ENCODE data around the gene OXSR1. TPM values are rescaled to one million over a fixed set of nuclear protein-coding genes. Genes with fewer than 3 reads are reported as not detected.

OXSR1 gene
- total RNA-seq, 1 experiment from 2014 or later: 35.1 TPM

- H3K9ac ChIP-seq (ENCODE audit: low read length): no peak overlapping the region
- H3K4me1 ChIP-seq (ENCODE audit: control insufficient read depth in 1 of 2, insufficient read depth in 2 of 2, low read length in 2 of 2): peaks cover 16 to 42% of the 10 kb centered on the region in 2 experiments
- H3K27me3 ChIP-seq (ENCODE audit: insufficient read depth, low read length): no peaks in the 10 kb centered on the region
- no peaks in the 10 kb centered on the region for H3K9me3 ChIP-seq (ENCODE audit: control insufficient read depth in 1 of 2, insufficient read depth in 1 of 2, low read depth in 1 of 2, low read length in 2 of 2)
- TF ChIP-seq EGR1 (IDR thresholded peaks at IDR 0.05; ENCODE audit: low read depth) (no peak), POLR2AphosphoS5 (IDR thresholded peaks at IDR 0.05; ENCODE audit: low read depth, low read length) (no peak), RAD21 (IDR thresholded peaks at IDR 0.05; ENCODE audit: low read depth) (no peak), CBX3 (IDR thresholded peaks at IDR 0.05; ENCODE audit: low read depth) (no peak), FOSL1 (IDR thresholded peaks at IDR 0.05; ENCODE audit: low read depth) (no peak)
- BruUV-seq (replicated peaks): no TSS peak
- no peak overlapping the region for H2AFZ ChIP-seq (ENCODE audit: low read depth, low read length, poor library complexity, severe bottlenecking)
- no peak overlapping the region for H3K4me3 ChIP-seq (replicated peaks in 1 of 2; ENCODE audit: low read depth in 1 of 2, low read length in 2 of 2)
- no peaks in the 10 kb centered on the region for H3K9me2 ChIP-seq (ENCODE audit: insufficient read depth)
- no peak for DNase-seq (ENCODE audit: low read depth, low spot score)
- intact Hi-C loops (cut with micrococcal nuclease): no loop called here
- POLR2A ChIA-PET: interaction anchor here (1.2 kb wide), 1 partner anchor 23 kb away, joined by 4 read pairs; no protein-coding TSS in a partner anchor
- H3K79me2 ChIP-seq (ENCODE audit: insufficient read depth, low read length): peaks cover 4% of the 10 kb centered on the region; the same call in 1 of the 2 replicates
- no peak for ATAC-seq
- no peaks in the 10 kb centered on the region for H4K20me1 ChIP-seq (ENCODE audit: insufficient read depth)
- no peak overlapping the region for H3K27ac ChIP-seq (ENCODE audit: low read depth, low read length)
- H3K36me3 ChIP-seq (ENCODE audit: control insufficient read depth in 1 of 2, insufficient read depth in 2 of 2, low read length in 2 of 2): peaks cover 0 to 4% of the 10 kb centered on the region in 2 experiments; a peak in 1 of 4 replicates
- no peak overlapping the region for H3K4me2 ChIP-seq (ENCODE audit: low read length)
- CTCF ChIA-PET: interaction anchor here (0.9 to 1.2 kb wide), 2 partner anchors 24 to 206 kb away, joined by 3 read pairs; partner anchors contain the start of genes OXSR1 and XYLB
- RAD21 ChIA-PET (ENCODE audit: low non-redundant PET in 1 of 2, low total read pairs in 2 of 2, uncharacterized antibody in 2 of 2, unreplicated experiment in 2 of 2): no interaction called here
Measured at GRCh38 chr3:38141173-38141951, 24.0 kb upstream of the OXSR1 start.

GRCh38 chr3:38141952-38142273 is 23.4 kb upstream of the OXSR1 start:
- ATAC-seq: no peak
- DNase-seq (ENCODE audit: low read depth, low spot score): no peak
- Histone ChIP-seq H3K4me1 (ENCODE audit: control insufficient read depth in 1 of 2, insufficient read depth in 2 of 2, low read length in 2 of 2) (peaks cover 16 to 42% of the 10 kb centered on the region in 2 experiments), H4K20me1 (ENCODE audit: insufficient read depth) (no peaks in the 10 kb centered on the region), H2AFZ (ENCODE audit: low read depth, low read length, poor library complexity, severe bottlenecking) (no peak overlapping the region), H3K36me3 (ENCODE audit: control insufficient read depth in 1 of 2, insufficient read depth in 2 of 2, low read length in 2 of 2) (peaks cover 0 to 4% of the 10 kb centered on the region in 2 experiments; a peak in 1 of 4 replicates), H3K9me3 (ENCODE audit: control insufficient read depth in 1 of 2, insufficient read depth in 1 of 2, low read depth in 1 of 2, low read length in 2 of 2) (peaks cover 0 to 4% of the 10 kb centered on the region in 2 experiments; a peak in 1 of 4 replicates), H3K27me3 (ENCODE audit: insufficient read depth, low read length) (no peaks in the 10 kb centered on the region), H3K27ac (ENCODE audit: low read depth, low read length) (no peak overlapping the region), H3K4me3 (replicated peaks in 1 of 2; ENCODE audit: low read depth in 1 of 2, low read length in 2 of 2) (no peak overlapping the region), H3K9ac (ENCODE audit: low read length) (no peak overlapping the region), H3K4me2 (ENCODE audit: low read length) (no peak overlapping the region), H3K79me2 (ENCODE audit: insufficient read depth, low read length) (no peaks in the 10 kb centered on the region; the same call in 1 of the 2 replicates), H3K9me2 (ENCODE audit: insufficient read depth) (no peaks in the 10 kb centered on the region)
- intact Hi-C loops (cut with micrococcal nuclease): no loop called here
- TF ChIP-seq EZH2phosphoT487 (IDR thresholded peaks at IDR 0.05; ENCODE audit: borderline replicate concordance) (no peak), ELF1 (IDR thresholded peaks at IDR 0.05; ENCODE audit: borderline replicate concordance, low read depth) (no peak), CBX3 (IDR thresholded peaks at IDR 0.05; ENCODE audit: low read depth) (no peak), ATF3 (IDR thresholded peaks at IDR 0.05) (no peak), CEBPB (IDR thresholded peaks at IDR 0.05; ENCODE audit: low read depth) (no peak), SRF (IDR thresholded peaks at IDR 0.05; ENCODE audit: low read depth) (no peak), SIN3A (IDR thresholded peaks at IDR 0.05; ENCODE audit: low read depth) (no peak), EGR1 (IDR thresholded peaks at IDR 0.05; ENCODE audit: low read depth) (no peak), REST (IDR thresholded peaks at IDR 0.05; ENCODE audit: low read depth) (no peak), JUND (IDR thresholded peaks at IDR 0.05) (no peak)
- ChIA-PET RAD21 (ENCODE audit: low non-redundant PET in 1 of 2, low total read pairs in 2 of 2, uncharacterized antibody in 2 of 2, unreplicated experiment in 2 of 2) (no interaction called here), CTCF (interaction anchor here (1.2 kb wide), 1 partner anchor 23 kb away, joined by 3 read pairs; the partner anchor contains the start of gene OXSR1), POLR2A (interaction anchor here (1.2 kb wide), 1 partner anchor 22 kb away, joined by 4 read pairs; no protein-coding TSS in a partner anchor)
- BruUV-seq (replicated peaks): no TSS peak

Measured in HCT116 (cell line).